SK-MEL-5 (cell line): ENCODE data around the gene MAFF. TPM values are rescaled to one million over a fixed set of nuclear protein-coding genes. Genes with fewer than 3 reads are reported as not detected.

ENCODE experiments used
- DNase-seq: peaks from one replicate; pipeline ENCODE4 v3.0.0-alpha.2; 2016; ENCODE audit warnings: low read depth, low spot score
- in situ Hi-C: cut with HindIII; loops from 2 replicates; pipeline ENCODE4 v1.10.0; 2016; ENCODE audit warnings: low sequenced_read_pairs, high pct_unique_total_duplicates, low pct_unique_long_range_greater_than_20kb
- total RNA-seq: library from RNA; depleted of rRNA; stranded (reverse); fragments of >200 nt; shearing (Covaris generic); gene quantifications from 2 replicates; pipeline ENCODE4 v1.2.3, GENCODE V29; 2014

Gene MAFF
- total RNA-seq, 1 experiment from 2014 or later, result 181 TPM

DNA sequence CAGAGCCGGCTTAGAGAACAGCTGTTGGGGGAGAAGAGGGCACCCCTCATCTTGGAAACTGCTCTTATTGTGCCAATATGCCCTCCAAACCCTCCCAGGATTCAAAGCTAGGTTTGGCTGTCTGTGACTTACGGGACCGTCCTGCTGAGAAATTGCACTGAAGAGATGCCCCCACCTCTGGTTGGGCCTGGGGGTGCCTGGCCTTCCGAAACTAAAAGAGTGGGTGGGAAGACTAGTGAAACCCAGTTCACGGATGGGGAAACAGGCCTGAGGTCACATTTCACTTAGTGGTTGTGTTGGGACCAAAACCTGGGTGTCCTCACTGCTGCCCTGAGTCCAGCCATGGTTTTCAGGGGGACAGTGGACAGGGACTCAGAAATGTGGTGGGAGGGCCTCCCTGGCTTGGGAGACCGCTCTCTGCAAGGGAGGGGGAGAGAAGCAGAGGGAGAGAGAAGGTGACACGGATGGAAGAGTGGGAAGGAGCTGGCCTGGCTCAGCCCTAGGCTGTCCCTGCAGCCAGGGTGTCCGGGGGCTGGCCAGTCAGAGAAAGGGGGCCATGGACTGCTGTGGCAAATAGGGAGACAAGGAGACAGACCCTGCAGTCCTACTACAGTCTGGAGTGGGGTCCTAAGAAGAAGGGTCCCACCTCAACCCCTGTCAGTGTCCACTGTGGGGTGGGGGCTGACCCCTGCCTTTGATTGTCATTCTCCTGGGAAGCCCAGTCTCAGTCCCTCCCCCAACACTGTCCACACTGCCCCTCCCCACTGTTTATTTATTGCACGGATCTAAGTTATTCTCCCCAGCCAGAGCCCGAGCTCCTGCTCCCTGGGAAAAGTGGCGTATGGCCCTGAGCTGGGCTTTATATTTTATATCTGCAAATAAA lies 13.6 kb downstream of the MAFF start:
- in situ Hi-C loops, result no loop called here
- no peak for DNase-seq

DNA sequence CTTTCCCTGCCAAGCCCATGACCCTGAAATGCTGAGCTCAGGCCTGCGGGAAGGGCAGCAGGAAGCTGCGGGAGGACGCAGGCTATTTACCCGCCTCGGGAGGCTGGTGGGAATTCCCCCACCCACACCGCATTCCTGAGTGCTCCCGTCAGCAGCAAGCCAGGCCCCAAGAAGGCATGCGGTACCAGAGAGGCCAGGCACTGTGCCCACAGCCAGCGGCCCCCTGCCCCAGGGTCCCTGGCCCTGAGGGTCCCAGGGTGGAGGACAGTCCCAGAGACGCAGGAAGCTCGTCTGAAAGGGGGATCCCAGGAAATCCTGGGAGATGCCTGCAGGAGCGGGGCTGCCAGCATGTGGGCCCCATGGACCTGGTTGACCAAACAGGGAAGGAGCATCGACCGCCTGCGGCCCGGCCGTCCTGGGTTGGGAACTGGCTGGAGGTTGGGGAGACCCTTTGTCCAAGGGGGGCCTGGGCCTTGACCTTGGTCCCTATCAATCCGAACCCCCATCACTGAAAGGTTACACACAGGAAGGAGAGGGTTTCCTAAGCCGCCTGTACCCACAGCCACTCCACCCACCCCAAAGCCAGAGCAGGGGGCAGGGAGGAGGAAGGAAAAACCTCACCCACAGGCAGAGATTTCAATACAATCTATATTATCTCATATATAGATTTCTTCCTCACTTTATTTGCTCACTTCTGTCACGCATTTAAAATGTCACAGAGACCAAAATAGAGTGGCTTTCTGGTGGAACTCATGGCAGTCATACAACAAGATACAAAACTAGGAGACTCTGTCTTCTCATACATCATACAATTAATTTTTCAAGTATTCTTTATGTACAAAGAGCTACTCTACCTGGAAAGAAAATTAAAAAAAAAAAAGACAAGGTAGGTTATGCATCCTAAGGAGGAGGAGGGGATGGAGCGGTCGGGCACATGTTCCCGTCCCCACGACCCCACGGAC lies 17.1 kb downstream of the MAFF start:
- in situ Hi-C loops, result no loop called here
- DNase-seq, result peak; percentile 79

- in situ Hi-C loops, result no loop called here
- DNase-seq, result no peak
Observed at GRCh38 chr22:38219632-38220031, 17.8 kb downstream of the MAFF start.

GRCh38 chr22:38220163-38220562 lies 18.4 kb downstream of the MAFF start:
- no peak for DNase-seq
- in situ Hi-C loops, result no loop called here

DNA sequence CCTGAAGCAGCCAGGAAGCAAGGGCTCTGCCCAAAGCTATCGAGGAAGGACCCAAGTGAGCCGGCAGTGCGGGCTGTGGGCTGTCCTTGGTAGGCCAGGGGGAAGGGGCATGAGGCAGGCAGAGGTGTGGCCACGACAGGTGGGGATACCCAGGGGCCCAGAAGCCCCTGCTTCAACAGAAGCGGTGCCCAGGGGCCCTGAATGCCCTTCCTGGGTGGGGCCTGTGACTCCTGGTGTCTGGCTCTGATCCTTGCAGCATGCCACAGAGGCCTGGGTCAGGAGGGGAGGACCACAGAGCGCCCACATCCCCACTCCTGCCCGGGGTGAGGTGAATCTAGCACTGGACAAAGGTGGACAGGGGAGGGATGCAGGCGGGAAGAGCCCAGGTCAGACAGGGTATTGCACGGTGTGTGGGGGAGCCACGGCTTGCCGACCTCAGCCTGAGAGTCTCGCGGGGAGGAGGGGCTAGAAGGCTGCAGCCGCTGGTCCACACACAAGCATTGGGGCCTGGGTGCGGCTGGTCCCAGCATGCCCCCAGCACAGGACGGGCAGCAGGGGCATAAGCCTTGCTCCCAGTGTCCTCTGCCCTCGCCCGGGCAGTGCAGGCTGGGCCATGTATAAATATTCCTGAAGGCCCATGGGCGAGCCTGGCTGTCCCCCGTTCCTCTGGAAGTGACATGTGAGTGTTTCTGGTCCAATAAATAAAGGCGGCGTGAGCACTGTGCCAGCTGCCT lies 19.0 kb downstream of the MAFF start:
- no peak for DNase-seq
- in situ Hi-C loops, result no loop called here

- DNase-seq, result no peak
- in situ Hi-C loops, result no loop called here
Observed at GRCh38 chr22:38221407-38221806, 19.6 kb downstream of the MAFF start.

DNA sequence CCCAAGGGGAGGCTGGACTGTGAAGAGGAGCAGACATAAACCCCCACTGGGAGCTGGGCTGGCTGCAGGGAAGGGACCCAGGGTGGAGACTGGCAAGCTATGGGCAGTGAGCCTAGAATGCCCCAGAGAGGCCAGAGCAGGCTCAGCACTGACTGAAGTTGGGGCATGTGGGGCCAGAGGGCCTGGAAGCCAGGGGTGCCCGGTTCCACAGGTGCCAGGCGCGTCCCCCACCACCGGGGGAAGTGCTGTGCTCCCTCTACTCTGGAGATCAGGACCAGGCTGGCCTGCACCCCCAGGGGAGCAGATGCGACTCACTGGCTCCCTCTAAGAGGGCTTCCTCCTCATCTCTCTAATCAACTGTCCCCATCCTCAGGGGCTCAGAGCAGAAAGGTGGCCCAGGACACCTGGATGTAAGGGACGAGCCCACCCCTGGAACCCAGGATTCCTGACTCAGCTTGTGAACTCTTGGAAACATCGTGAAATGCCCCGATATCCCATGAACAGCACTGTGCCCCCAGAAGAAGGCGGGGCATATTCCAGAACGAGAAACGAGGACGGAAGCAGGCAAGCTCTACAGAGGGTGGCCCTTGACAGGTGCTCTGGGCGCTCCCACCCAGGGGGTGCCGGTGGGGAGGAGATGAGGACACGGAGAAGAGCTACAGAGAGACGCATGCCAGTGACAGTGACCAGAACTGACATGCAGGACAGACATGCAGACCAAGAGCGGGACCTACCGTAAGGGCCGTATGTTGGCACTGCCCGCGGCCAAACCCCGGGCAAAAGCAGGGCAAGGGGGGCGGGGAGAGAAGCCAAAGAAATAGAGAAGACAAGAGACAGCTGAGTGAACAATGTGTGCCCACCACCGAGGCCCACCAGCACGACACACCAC lies 20.4 kb downstream of the MAFF start:
- DNase-seq, result no peak
- in situ Hi-C loops, result no loop called here

- no peak for DNase-seq
- in situ Hi-C loops, result no loop called here
Observed at GRCh38 chr22:38222797-38223119, 21.0 kb downstream of the MAFF start.

DNA sequence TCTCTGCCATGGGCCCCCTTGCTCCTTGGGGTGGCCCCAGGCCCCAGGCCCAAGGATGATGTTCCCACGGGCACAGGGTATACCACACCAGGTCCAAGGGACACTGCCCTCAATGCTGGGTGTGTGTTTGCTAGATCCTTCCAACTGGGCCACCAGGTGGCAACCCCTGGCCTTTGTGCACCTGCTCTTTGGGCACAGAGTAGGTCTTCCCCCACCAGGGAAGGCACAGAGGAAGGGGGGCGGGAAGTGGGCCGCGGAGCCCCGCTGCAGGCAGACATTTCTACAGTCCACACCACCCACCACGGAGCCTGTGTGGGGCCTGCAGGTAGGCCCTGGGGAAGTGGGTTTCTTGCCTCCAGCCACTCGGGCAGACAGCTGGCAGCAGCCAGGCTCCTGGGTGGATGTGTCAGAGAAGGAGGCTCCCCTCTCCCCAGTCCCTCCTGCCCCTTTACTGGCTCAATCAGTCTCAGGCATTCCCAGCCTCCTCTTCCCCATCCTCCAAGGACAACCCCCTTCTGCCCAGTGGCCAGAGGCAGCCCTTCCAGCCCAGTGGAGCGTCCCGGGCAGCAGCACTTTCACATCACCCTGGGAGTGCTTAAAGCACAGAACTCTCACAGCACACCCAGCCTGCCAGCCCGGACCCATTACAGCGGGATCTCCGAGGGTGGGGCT lies 21.6 kb downstream of the MAFF start:
- DNase-seq, result no peak
- in situ Hi-C loops, result no loop called here

GRCh38 chr22:38226853-38227649 lies 25.3 kb downstream of the MAFF start:
- no peak for DNase-seq
- in situ Hi-C loops, result no loop called here

- in situ Hi-C loops, result no loop called here
- DNase-seq, result no peak
Observed at GRCh38 chr22:38228326-38228872, 26.6 kb downstream of the MAFF start.

- in situ Hi-C loops, result no loop called here
- no peak for DNase-seq
Observed at GRCh38 chr22:38228873-38229740, 27.3 kb downstream of the MAFF start.

GRCh38 chr22:38230108-38230825 lies 28.5 kb downstream of the MAFF start:
- DNase-seq, result peak; percentile 83
- in situ Hi-C loops, result no loop called here

- no peak for DNase-seq
- in situ Hi-C loops, result no loop called here
Observed at GRCh38 chr22:38230916-38231315, 29.1 kb downstream of the MAFF start.
